GM06990 (cell line): ENCODE results near the gene CBY3.

Source experiments
- DNase-seq: peaks from one replicate; pipeline ENCODE4 v3.0.0-alpha.2; 2011; ENCODE audit not compliant: insufficient read length; ENCODE audit errors: extremely low read depth
- H3K27me3 ChIP-seq: replicated peaks from 2 replicates; pipeline ENCODE4 v1.6.0; 2011; ENCODE audit warnings: low read length; ENCODE audit not compliant: control insufficient read depth, insufficient read depth
- H3K36me3 ChIP-seq: 2 replicates; pipeline ENCODE4 v1.5.1; 2011; ENCODE audit warnings: low read length; ENCODE audit not compliant: control insufficient read depth, insufficient read depth
- H3K4me3 ChIP-seq: replicated peaks from 2 replicates; pipeline ENCODE4 v1.5.1; 2011; ENCODE audit warnings: low read depth, mild to moderate bottlenecking, control low read depth, low read length
- CTCF ChIP-seq: IDR thresholded peaks from 2 replicates; pipeline ENCODE4 v1.5.1; 2011; ENCODE audit warnings: low read length, control low read depth, mild to moderate bottlenecking, inconsistent platforms; ENCODE audit not compliant: insufficient read depth, poor library complexity, severe bottlenecking

The CBY3 gene

DNA sequence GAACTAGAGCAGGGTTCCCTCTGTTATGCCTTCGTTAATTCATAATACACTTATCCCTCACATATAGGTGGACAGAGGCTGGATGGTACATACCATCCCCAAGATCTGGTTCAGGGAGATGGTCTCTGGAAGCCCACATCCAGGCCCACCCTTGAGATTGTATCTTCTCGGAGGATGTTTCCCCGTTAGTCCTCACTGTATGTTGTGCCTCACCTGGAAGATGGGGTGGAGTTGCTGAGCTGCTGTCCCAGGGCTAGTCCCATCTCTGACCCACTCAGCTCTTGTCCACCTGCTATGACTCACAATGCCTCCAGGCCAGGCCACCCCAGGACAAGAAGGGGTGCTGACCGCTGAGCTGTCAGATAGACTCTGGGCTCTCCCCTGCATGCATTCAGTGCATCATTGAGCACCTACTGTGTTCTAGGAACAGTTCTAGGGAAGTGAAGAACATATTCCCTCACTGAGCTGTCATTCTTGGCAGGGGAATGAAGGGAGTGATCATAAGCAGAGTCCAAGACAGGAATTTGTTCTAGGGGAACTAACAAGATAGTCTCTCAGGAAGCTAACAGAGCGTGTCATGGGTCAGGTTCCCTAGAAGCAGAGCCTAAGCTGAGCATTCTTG lies at the start of gene CBY3:
CBY3 (minus strand) TSS at position 255 of the 622 bp plus-strand sequence; CDS start at position 139, 116 bp downstream.
- no peak for TF ChIP-seq CTCF
- no peak for DNase-seq
- H3K36me3 ChIP-seq: no peaks in the 10 kb centered on the region
- H3K27me3 ChIP-seq: no peaks in the 10 kb centered on the region
- H3K4me3 ChIP-seq: no peak within 1 kb of the TSS

DNA sequence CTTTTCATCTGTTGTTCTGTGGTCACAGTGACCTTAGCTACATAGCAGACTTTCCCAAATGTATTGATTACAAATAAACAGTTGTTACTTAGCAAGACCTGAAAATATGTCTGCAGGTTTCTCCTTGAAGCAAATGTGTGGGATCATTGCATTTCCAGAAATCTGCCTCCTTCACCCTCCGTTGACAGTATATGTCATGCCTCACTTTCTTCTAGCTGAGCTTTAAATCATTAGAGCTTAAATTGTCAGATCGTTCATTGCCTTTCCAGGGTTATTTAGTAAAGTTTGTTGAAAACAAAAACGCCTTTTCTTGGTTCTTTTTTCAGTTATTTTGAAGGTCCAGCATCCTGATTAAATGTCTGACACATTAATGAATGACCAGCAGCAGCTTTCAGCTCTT lies 49.5 kb upstream of the CBY3 start:
- H3K36me3 ChIP-seq: peaks cover 10% of the 10 kb centered on the region
- H3K4me3 ChIP-seq: no peak overlapping the region
- TF ChIP-seq CTCF: no peak
- H3K27me3 ChIP-seq: no peaks in the 10 kb centered on the region
- no peak for DNase-seq

DNA sequence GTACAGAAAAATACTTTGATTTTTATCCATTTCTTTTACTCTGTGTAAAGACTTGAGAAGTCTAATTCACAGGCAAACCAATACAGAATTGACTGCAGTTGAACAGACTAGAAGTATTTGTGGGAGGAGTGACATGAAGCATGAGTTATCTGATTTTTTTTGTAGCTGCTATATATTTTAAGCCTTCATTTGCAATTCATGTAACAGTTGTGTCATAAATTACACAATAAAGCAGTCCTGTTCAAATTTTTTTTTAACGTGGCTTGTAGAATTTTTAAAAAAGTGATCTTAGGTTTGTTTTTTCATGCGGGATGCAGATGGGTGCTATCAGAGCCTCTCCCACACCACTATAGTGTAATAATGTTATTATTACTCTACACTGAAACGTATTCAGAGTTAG lies 48.9 kb upstream of the CBY3 start:
- DNase-seq: no peak
- no peak for TF ChIP-seq CTCF
- peaks cover 13% of the 10 kb centered on the region for H3K36me3 ChIP-seq
- H3K27me3 ChIP-seq: no peaks in the 10 kb centered on the region
- H3K4me3 ChIP-seq: no peak overlapping the region

GRCh38 chr5:179729303-179729702 lies 48.5 kb upstream of the CBY3 start:
- Histone ChIP-seq H3K4me3 (no peak overlapping the region), H3K27me3 (no peaks in the 10 kb centered on the region), H3K36me3 (peaks cover 16% of the 10 kb centered on the region)
- no peak for DNase-seq
- no peak for TF ChIP-seq CTCF

DNA sequence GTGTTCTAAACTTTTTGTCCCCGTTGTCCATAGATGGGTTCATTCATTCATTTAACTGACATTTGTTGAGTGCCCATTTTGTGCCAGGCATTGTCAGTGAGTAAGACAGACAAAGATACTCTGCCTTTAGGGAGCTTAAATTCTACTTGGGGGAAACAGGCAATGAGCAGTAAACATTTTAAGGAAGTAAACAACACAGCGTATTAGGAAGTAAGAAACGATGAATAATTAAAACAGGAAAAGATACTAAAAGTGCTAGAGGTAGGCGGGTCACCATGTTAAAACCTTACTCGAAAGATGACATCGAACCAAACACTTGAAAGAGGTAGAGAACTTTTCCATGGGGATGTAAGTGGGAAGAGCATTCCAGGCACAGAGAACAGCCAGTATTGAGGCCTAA lies 46.3 kb upstream of the CBY3 start:
- no peak for TF ChIP-seq CTCF
- H3K36me3 ChIP-seq: peaks cover 20% of the 10 kb centered on the region
- no peaks in the 10 kb centered on the region for H3K27me3 ChIP-seq
- no peak for DNase-seq
- H3K4me3 ChIP-seq: no peak overlapping the region

GRCh38 chr5:179724163-179724562 lies 43.3 kb upstream of the CBY3 start:
- H3K27me3 ChIP-seq: no peaks in the 10 kb centered on the region
- H3K36me3 ChIP-seq: peaks cover 27% of the 10 kb centered on the region
- DNase-seq: no peak
- H3K4me3 ChIP-seq: no peak overlapping the region
- no peak for TF ChIP-seq CTCF
